Left lung (tissue), 10 donors: ENCODE measurements around the gene EPN3. TPM values are rescaled to one million over a fixed set of nuclear protein-coding genes. Genes with fewer than 3 reads are reported as not detected.

Source experiments
- ATAC-seq: fragments of 200-7000 bp; cut with Tn5 transposase; one replicate; pipeline ENCODE4 v1.9.1; 2020; ENCODE audit warnings: moderate library complexity
- DNase-seq, 4 donors: peaks; one replicate each; pipeline ENCODE4 v3.0.0-alpha.2; 2013 to 2020
- H3K27ac ChIP-seq, 2 donors: fragments of 200-600 bp; sonication (generic) in 1 of 2; one replicate each; pipeline versions ENCODE4 v1.5.0 to v1.8.0; 2020 to 2021
- H3K27me3 ChIP-seq, 2 donors: fragments of 200-600 bp; sonication (generic) in 1 of 2; one replicate each; pipeline versions ENCODE4 v1.5.0 to v1.8.0; 2020 to 2021
- H3K36me3 ChIP-seq, 2 donors: fragments of 200-600 bp; sonication (generic) in 1 of 2; one replicate each; pipeline versions ENCODE4 v1.5.0 to v1.8.0; 2020 to 2021
- H3K4me1 ChIP-seq, 2 donors: fragments of 200-600 bp; one replicate each; pipeline ENCODE4 v1.8.0; 2021
- H3K4me3 ChIP-seq, 2 donors: fragments of 200-600 bp; sonication (generic) in 1 of 2; one replicate each; pipeline versions ENCODE4 v1.5.0 to v1.8.0; 2020 to 2021; ENCODE audit warnings: mild to moderate bottlenecking in 1 of 2
- H3K9me3 ChIP-seq, 2 donors: fragments of 200-600 bp; sonication (generic) in 1 of 2; one replicate each; pipeline versions ENCODE4 v1.5.0 to v1.8.0; 2020 to 2021
- CTCF ChIP-seq, 2 donors: fragments of 200-600 bp; sonication (generic) in 1 of 2; IDR thresholded peaks; one replicate each; pipeline versions ENCODE4 v1.5.0 to v1.8.0; 2021; ENCODE audit warnings: antibody characterized with exemption in 2 of 2
- intact Hi-C, 2 donors: fragments of 100-400 bp; cut with DNase I; formaldehyde crosslinking; loops; one replicate each; pipeline versions ENCODE4 v1.11.2 to v1.14.2; 2022
- polyA plus RNA-seq, 6 donors: library from polyadenylated mRNA; unstranded; fragments of 120-200 nt; gene quantifications; one replicate each; pipeline ENCODE4 v1.2.1, GENCODE V29; 2013; ENCODE audit not compliant: insufficient read length in 6 of 6
- total RNA-seq, 2 donors: library from RNA; stranded (reverse); fragmentation: NEBNext Ultra II Directional; extraction: Animal tissue kit (Norgen Biotek cat#: 25700); gene quantifications; one replicate each; pipeline ENCODE4 v1.2.1, GENCODE V29; 2021
- donor health status: DM: no; HTN: yes; CAD: no.
- donor health status: DM: no; HTN: no; CAD: no.

EPN3 gene
- total and polyA plus RNA-seq, 8 donors = 0.55 to 6.4 (median 4.3) TPM

GRCh38 chr17:50495918-50496317, 36.6 kb upstream of the EPN3 start:
- no peaks in the 10 kb centered on the region for H3K9me3 ChIP-seq
- DNase-seq = no peak
- intact Hi-C loops = no loop called here
- no peak for TF ChIP-seq CTCF (IDR thresholded peaks at IDR 0.05)
- H3K4me1 ChIP-seq = no peaks in the 10 kb centered on the region
- ATAC-seq = no peak
- H3K4me3 ChIP-seq = no peak overlapping the region
- no peak overlapping the region for H3K27ac ChIP-seq
- H3K36me3 ChIP-seq = no peaks in the 10 kb centered on the region
- no peaks in the 10 kb centered on the region for H3K27me3 ChIP-seq

- Histone ChIP-seq H3K4me3 (no peak overlapping the region), H3K4me1 (no peaks in the 10 kb centered on the region), H3K27me3 (no peaks in the 10 kb centered on the region), H3K36me3 (no peaks in the 10 kb centered on the region), H3K27ac (no peak overlapping the region), H3K9me3 (no peaks in the 10 kb centered on the region)
- intact Hi-C loops = no loop called here
- TF ChIP-seq CTCF (IDR thresholded peaks at IDR 0.05) = no peak
- DNase-seq = peak in 2 of 4 donors; percentile 56 to 82
- ATAC-seq = peak; percentile 98
Observed at GRCh38 chr17:50498021-50498874, 34.3 kb upstream of the EPN3 start.

- no peak overlapping the region for H3K4me3 ChIP-seq
- H3K36me3 ChIP-seq = no peaks in the 10 kb centered on the region
- ATAC-seq = no peak
- H3K4me1 ChIP-seq = no peaks in the 10 kb centered on the region
- no peak for DNase-seq
- no peak for TF ChIP-seq CTCF (IDR thresholded peaks at IDR 0.05)
- no peaks in the 10 kb centered on the region for H3K9me3 ChIP-seq
- intact Hi-C loops = no loop called here
- H3K27ac ChIP-seq = no peak overlapping the region
- H3K27me3 ChIP-seq = no peaks in the 10 kb centered on the region
Observed at GRCh38 chr17:50499270-50499669, 33.3 kb upstream of the EPN3 start.

GRCh38 chr17:50499721-50500120, 32.8 kb upstream of the EPN3 start:
- Histone ChIP-seq H3K36me3 (no peaks in the 10 kb centered on the region), H3K27me3 (no peaks in the 10 kb centered on the region), H3K4me1 (no peaks in the 10 kb centered on the region), H3K4me3 (no peak overlapping the region), H3K27ac (no peak overlapping the region), H3K9me3 (no peaks in the 10 kb centered on the region)
- no peak for TF ChIP-seq CTCF (IDR thresholded peaks at IDR 0.05)
- intact Hi-C loops = no loop called here
- ATAC-seq = no peak
- DNase-seq = no peak

GRCh38 chr17:50501054-50501453, 31.5 kb upstream of the EPN3 start:
- ATAC-seq (no peak), DNase-seq (no peak)
- no peak overlapping the region for H3K4me3 ChIP-seq
- peak; percentile 25 to 40 for TF ChIP-seq CTCF (IDR thresholded peaks at IDR 0.05)
- H3K36me3 ChIP-seq = no peaks in the 10 kb centered on the region
- H3K4me1 ChIP-seq = no peaks in the 10 kb centered on the region
- intact Hi-C loops = no loop called here
- no peak overlapping the region for H3K27ac ChIP-seq
- no peaks in the 10 kb centered on the region for H3K9me3 ChIP-seq
- no peaks in the 10 kb centered on the region for H3K27me3 ChIP-seq
